Posterior vena cava (tissue), 2 donors: ENCODE measurements around the gene ZNF76. TPM values are rescaled to one million over a fixed set of nuclear protein-coding genes. Genes with fewer than 3 reads are reported as not detected.

Experiments
- DNase-seq: peaks from one replicate; pipeline ENCODE4 v3.0.0-alpha.2; 2020; ENCODE audit warnings: low spot score
- intact Hi-C, 2 donors: fragments of 100-400 bp; cut with DNase I; formaldehyde crosslinking; loops; one replicate each; pipeline versions ENCODE4 v1.14.1 to v1.14.2; 2022 to 2023
- total RNA-seq, 2 donors: library from RNA; stranded (reverse); fragmentation: NEBNext Ultra II Directional; extraction: Animal tissue kit (Norgen Biotek cat#: 25700); gene quantifications; one replicate each; pipeline ENCODE4 v1.2.1, GENCODE V29; 2021
- donor health status: DM: yes; HTN: yes; CAD: no.
- donor health status: DM: yes; HTN: yes; CAD: no.

The ZNF76 gene
- total RNA-seq, 2 donors from 2014 or later, result 23.1 to 29.6 TPM

DNA sequence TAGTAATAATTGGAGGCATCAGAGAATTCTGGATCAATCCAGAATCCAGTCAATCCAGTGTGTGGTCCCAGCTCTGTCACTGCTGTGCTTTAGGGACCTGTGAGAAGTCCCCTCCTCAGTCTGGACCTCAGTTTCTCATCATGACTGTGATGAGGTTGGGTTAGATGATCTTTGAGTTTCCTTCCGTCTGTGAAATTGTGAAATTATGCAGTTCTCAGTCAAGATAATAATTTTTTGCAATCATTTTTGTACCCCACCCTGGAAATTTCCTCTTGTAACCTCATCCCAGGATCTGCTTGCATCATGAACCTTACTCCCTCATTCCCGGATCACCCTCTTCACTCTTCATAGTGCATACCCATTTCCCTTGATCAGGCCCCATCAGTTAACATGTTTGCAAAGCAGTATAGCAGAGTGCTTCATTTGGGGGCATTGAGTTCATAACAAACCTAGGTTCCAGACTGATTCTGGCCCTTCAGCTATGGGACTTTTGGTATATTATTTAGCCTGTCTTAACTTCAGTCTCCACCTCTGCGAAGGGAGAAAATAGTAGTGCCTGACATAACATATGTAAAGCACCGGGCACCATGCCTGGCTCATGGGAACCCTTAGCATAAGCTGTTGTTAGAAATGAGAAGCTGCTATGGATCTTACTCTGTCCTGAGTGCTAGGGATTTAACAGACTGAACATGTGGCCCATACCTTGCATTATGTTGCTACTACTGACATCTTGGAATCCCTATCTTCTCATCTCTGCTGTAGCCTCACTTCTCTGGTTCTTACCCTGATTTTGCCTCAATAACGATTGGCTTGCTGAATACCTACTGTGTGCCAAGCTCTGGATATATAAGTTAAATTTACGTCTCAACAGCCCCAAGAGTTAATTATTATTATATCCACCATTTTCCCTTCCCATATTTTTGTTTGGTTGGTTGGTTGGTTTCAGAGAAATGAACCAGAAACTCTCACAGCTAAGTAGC, 1.3 kb downstream of the ZNF76 start:
- intact Hi-C loops, result no loop called here
- DNase-seq, result no peak

DNA sequence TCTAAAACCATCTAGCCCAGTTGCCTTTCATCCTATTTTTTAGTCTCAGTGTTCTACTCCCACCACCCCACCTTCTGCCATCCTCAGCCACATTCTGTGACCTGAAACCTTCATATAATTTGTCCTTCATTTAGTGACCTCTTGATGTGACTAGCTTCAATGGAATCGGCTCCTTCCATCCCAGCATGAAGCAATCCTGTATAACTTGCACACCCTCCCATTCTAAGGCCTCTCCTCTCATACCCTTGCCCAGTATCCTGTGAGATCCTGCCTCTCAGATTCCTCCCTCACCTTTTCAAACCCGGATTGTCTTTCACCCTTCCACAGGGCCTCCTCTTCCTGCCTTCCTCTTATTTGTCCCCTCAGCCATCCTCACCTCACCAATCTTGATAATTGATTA, 3.1 kb downstream of the ZNF76 start:
- DNase-seq, result no peak
- intact Hi-C loops, result no loop called here

DNA sequence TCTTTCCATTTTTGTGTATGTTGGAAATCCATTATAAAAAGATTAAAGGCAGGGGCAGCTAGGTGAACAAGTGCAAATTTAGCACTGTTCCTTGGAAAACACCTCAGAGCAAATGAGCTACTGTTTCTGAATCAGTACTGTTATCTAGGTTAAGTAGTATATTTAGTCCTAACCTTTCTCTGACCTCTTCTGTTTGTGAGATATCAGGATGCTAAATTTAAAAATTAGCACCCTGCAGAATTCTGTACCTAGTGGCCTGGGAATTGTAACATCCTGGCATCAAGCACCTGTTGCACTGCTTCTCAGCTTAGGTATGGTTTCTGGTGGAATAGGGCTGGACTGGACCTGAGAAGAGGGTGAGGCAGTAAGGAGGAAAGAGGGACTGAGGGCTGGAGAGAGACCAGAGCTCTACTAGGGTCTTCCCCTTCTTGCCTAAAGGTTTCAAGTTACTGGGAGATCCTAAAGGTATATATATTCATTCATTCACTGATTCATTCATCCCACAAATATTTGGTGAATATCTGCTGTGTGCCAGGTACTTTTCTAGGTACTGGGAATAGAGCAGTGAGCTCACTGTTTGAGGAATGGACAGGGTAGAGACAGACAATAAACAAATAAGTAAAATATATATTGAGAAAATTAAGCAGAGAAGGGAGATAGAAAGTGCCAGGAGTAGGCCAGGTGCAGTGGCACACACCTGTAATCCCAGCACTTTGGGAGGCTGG, 5.2 kb downstream of the ZNF76 start:
- DNase-seq, result no peak
- intact Hi-C loops, result no loop called here

DNA sequence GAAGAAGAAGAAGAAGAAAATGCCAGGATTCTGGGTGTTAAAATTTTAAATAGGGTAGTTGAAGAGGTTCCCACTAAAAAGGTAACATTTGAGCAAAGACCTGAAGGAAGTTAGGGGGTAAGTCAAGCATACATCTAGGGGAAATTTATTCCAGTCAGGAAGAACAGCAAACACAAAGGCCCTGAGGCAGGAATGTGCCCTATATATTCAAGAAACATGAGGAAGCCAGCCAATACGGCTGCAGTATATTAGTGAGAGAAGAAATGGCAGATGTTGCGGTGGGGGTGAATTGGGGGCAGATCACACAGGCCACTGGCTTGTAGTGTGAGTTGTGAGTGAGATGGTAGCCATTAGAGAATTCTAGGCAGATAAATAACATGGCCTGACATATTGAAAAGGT, 6.0 kb downstream of the ZNF76 start:
- DNase-seq, result no peak
- intact Hi-C loops, result no loop called here

DNA sequence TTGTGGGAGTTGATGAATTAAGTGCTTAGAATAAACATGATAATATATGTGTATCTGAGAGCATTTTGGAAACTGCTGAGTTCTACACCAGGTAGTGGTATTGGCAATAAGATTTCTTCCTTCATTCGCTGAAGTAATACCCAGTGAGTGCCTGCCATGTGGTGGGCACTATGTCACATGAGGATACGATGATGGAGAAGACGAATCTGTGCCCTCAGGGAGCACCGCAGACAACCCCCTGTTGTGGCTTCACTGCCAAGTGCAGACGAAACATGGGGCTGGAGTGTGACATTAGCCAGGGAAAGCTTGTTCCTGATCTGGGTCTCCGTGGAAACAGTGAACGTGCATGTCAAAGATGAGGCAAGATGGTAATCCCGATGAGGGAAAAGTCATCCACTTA, 7.9 kb downstream of the ZNF76 start:
- intact Hi-C loops, result no loop called here
- no peak for DNase-seq

DNA sequence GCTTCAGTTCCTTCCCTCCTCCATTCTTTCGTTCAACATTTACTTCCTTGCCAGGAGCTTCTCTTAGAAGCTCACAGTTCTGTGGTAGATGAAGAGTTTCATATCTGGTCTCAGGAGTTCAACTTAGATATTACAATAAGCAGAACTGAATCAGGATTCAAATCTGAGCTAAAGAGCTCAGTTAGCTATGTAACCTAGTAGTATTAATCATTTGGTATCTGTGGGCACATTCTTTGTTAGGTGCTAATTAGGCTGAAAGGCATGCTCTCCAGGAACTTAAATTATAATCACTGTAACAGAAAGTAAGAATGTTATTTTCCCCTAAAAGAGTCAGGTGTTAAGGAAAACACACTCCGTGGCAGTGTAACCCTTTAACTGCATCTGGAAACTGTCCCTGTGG, 8.4 kb downstream of the ZNF76 start:
- intact Hi-C loops, result no loop called here
- DNase-seq, result no peak

DNA sequence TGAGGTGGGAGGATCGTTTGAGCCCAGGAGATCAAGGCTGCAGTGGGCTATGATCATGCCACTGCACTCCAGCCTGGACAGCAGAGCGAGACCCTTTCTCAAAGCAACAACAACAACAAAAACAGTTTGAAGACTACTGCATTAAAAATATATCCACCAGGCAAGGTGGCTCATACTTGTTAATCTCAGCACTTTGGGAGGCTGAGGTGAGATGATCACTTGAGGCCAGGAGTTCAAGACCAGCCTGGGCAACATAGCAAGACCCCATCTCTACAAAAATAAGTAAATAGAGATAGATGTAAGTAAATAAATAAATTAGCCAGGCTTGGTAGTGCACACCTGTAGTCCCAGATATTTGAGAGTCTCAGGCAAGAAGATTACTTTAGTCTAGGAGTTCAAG, 12.5 kb downstream of the ZNF76 start:
- DNase-seq, result no peak
- intact Hi-C loops, result no loop called here

DNA sequence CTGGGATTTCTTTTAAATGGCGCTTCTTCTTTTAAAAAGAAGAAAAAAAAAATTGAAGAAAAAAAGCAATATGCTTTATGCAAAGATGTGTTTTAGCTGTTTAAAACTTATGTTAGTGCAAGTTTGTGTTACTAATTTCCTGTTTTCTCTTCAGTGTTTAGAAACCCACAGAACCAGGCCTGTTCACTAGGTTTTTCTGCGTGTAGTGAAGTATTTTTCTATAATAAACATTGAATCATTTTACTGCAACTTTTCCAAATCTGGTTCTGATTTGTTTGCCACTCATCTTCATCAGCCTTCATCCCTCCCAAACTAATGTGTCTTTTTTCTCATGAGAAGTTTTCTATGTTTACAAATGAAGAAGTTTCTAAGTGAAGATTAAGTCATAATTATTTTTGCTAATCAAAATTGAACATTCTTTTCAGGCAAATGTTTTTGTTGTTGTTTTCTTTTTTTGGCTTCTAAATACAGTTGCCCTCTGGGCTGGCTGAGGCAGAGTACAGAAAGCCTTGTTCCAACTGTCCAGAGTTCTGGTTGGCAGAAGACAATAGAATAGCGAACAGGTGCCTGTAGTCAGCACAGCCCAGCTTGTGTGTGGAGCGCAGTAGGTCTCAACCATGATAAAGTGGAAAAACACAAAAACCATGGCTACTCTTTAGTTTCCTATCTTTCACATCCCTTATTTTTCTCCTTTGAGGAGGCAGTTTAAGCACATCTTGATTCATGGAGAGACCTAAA, 14.5 kb downstream of the ZNF76 start:
- DNase-seq, result no peak

DNA sequence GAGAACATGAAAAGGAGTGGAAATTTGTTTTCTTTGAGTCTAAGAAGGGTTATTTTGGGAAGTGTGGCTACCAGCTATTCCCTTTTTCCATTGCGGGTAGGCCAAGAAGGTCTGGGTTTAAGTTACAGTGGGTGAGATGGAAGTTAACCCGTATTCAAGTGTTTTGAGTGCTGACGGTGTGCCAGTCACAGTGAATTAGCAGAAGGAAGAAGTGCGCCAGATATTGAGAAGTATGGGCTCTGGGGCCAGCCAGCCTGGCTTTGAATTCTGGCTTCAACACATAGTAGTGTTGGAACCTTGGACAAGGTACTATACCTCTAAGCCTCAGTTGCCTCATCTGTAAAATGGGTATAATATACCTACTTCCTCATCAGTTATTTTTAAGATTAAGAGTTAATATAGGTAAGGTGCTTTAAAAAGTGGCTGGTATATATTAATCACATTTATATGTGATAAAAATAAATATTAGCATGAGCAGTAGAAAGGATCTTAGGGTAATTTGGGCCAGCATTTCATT, 16.3 kb downstream of the ZNF76 start:
- intact Hi-C loops, result no loop called here
- no peak for DNase-seq

More for the DNA sequence above, 14.5 kb downstream of the ZNF76 start:
- intact Hi-C loops, result no loop called here

DNA sequence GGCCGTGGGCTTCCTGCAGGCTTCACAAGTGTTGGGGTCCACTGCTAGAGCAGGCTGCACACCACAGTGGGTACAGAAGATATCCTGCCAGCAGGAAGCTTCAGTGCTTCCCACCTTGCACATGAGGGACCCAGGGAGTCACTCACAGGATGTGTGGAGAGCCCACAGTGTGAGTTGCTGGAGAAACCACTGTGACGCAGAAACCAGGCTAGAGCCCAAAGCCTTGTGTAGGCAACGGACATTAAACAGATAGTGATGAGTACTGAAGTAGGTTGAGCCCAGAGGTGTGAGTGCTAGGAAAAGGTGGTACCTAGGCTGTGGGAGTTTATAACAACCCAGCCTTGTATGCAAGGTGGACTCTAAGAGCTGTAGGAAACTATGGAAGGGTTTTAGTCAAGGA, 19.2 kb downstream of the ZNF76 start:
- DNase-seq, result no peak
- intact Hi-C loops, result no loop called here

DNA sequence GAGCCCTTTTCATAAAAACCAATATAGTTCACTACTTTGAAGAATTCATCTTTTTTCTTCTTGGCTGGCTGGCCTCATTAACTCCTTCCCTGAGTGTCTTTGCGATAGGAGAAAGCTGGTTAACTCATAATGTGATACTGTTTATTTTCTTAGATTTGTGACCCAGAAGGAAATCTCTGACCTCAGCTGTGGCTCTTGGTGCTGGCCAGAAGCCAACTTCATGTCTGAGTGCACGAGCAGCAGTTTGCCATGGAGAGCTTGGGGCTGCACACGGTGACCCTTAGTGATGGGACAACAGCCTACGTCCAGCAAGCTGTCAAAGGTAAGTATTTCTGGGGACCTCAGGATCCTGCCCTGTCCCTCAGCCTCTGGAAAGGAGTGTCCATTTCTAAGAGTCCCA, 21.4 kb downstream of the ZNF76 start:
- intact Hi-C loops, result loop anchor here in 1 of 2 donors (5.0 kb wide), 1 partner anchor 1279 kb away; no protein-coding TSS in a partner anchor
- no peak for DNase-seq

DNA sequence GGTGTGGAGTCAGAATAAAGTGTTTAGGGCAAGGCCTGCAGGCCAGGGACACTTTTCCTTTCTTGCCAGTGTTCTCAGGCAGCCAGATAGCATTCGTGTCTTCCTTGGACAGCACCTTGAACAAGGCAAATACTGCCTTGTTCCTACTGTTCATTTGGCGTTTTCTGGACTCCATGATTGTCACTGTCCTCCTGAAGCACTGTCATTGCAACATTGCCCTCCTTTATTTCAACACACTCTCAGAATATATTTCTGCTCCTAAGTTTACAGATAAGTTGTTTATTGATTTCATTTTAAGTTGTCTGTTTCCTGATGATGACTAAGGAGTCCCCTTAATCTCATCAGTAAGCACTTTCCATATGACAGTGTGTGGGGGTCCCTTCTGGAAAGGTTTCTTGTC, 22.9 kb downstream of the ZNF76 start:
- no peak for DNase-seq
- intact Hi-C loops, result loop anchor here in 1 of 2 donors (5.0 kb wide), 1 partner anchor 1280 kb away; no protein-coding TSS in a partner anchor

DNA sequence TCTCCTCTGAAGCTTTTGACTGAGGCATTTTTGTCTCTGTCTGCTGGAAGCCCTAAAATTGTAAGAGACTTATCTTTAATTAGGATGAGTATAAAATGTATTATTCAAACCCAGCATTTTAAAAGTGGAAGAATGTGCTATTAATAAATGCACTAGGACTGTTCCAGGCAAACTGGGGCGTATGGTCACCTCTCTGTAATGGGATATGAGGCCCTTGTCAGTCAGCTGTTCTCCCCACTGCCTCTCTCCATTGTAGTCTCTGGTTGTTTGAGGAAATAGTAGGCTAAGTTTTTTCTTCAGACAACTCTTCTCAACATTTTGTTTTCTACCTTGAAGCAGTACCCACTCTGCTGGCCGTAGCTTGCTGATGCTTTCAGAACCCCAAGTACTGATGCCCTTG, 23.8 kb downstream of the ZNF76 start:
- intact Hi-C loops, result loop anchor here in 1 of 2 donors (5.0 kb wide), 1 partner anchor 1281 kb away; no protein-coding TSS in a partner anchor
- DNase-seq, result no peak

DNA sequence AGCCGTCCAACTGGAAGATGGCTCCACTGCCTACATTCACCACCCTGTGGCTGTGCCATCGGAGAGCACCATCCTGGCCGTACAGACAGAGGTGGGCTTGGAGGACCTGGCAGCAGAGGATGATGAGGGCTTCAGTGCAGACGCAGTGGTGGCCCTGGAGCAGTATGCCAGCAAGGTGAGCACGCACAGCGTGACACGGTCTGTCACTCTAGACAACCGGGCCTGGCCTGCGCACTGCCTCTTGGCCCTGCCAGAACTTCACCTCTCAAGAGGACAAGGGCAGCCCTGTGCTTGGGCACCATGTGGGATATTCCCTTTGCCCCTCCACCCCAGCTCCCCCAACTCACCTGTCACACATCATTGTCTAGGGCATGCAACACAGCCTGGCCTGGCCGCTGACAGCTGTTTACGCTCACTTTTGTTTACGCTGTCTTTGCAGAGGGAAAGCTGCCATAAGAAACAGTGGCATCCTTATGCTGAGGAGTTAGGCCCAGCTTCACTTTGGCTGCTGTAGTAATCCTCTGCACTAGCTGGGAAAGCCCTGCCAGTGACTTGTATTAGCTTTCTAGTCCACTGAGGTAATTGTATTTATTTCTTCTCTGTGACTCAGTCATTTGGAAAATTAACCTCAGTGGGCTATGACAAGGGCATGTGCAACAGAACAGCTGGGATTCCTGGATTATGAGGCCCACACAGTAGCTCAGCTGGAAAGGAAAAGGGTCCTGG, 28.3 kb downstream of the ZNF76 start:
- DNase-seq, result no peak
- intact Hi-C loops, result no loop called here

DNA sequence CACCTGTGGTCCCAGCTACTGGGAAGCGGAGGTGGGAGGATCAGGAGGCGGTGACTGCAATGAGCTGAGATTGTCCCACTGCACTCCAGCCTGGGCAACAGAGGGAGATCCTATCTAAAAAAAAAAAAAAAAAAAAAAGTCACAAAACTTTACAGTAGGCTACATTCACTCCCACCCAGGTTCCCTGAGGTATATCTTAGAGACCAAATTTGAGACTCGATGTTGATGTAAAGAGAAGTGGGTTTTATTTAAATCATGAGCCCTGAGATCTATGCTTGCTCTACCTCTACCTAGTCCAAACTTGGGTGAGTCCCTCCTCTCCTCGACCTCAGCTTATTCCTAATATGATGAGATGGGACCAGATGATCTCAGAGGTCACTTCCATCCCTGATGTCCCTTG, 29.3 kb downstream of the ZNF76 start:
- intact Hi-C loops, result no loop called here
- no peak for DNase-seq

DNA sequence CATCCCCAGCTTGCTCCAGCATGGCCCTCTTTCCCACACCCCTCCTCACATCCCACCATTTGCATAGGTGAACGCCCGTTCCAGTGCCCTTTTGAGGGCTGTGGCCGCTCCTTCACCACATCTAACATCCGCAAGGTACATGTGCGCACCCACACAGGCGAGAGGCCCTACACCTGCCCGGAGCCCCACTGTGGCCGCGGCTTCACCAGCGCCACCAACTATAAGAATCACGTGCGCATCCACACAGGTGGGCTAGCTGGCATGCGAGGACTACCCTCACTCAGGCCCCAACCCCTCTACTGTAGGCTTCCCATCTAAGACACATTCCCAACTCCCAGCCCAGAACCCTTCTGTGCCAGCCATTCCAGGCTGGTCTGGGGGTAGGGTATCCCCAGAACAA, 32.0 kb downstream of the ZNF76 start:
- intact Hi-C loops, result no loop called here
- DNase-seq, result peak; percentile 35

DNA sequence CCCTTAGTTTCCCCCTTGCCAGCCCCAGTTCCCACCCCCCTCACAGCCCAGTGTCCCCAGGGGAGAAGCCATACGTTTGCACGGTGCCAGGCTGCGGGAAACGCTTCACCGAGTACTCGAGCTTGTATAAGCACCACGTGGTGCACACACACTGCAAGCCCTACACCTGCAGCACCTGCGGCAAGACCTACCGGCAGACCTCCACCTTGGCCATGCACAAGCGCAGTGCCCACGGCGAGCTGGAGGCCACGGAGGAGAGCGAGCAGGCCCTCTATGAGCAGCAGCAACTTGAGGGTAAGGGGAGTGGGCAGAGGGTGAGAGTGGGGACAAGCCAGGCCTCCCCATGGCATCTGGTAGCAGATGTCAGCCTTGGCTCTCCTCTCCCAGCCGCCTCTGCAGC, 33.0 kb downstream of the ZNF76 start:
- intact Hi-C loops, result loop anchor here in 1 of 2 donors (1.0 kb wide), 1 partner anchor 148 kb away; no protein-coding TSS in a partner anchor
- no peak for DNase-seq

DNA sequence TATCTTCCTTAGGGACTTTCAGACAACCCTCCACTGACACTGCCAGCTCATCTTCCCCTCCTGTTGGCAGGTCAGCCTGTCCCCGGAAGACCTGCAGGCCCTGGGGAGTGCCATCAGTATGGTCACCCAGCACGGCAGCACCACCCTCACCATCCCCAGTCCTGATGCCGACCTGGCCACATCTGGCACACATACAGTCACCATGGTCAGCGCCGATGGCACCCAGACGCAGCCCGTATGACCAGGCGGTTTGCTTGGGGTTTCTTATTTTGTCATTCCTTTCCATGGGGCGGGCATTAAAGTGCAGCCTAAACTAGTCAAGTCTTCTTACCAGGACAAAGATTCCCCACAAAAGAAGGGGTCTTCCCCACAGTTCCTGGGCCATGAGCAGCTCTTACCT, 34.1 kb downstream of the ZNF76 start:
- intact Hi-C loops, result no loop called here
- no peak for DNase-seq
